Measurements from ENCODE around the gene BDNF.

DNA sequence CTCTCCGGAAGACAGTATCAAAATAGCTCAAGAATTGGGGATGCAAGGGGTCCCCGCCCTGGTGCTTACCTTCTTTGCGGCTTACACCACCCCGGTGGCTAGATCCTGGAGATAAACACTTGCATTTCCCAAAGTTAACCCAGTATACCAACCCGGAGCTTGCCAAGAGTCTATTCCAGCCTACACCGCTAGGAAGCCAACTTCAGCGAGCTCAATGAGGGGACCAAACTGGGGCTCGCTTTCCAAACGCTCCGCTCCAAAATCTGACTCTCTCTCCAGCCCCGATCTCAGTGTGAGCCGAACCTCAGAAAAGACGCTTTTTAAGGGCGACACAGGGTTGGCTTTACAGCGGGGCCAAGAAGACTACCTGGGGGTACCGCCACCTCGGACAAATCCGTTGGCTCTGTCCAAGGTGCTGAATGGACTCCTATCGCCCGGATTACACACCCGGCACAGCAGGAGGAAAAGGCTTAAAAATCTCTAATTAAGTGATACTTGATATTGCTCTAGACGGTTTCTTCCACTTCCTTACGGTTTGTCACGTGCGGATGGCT, 20.1 kb upstream of the BDNF start:
- TF ChIP-seq CTCF (optimal IDR thresholded peaks at IDR 0.05 in 1 of 3, IDR thresholded peaks at IDR 0.05 in 1 of 3, conservative IDR thresholded peaks at IDR 0.05 in 1 of 3; ENCODE audit: extremely low read depth in 1 of 3, insufficient read depth in 2 of 3, low read length in 3 of 3) (no peak), EZH2 (IDR thresholded peaks at IDR 0.05; ENCODE audit: low read length) (peak; percentile 88)
